Gastroesophageal sphincter (tissue), 4 donors: ENCODE measurements around the gene KAT6B. TPM values are rescaled to one million over a fixed set of nuclear protein-coding genes. Genes with fewer than 3 reads are reported as not detected.

ENCODE experiments used
- ATAC-seq: fragments of 150-250 bp; one replicate; pipeline ENCODE4 v1.9.1; 2016; ENCODE audit warnings: mild to moderate bottlenecking, moderate library complexity
- H3K27ac ChIP-seq, 4 donors: fragments of 200-600 bp; sonication (generic) in 3 of 4; 1 replicate in 3 of 4; 2 replicates in 1 of 4; pipeline ENCODE4 v1.5.1; 2016 to 2019
- H3K27me3 ChIP-seq: fragments of 200-600 bp; sonication (generic); one replicate; pipeline ENCODE4 v1.5.1; 2019
- H3K36me3 ChIP-seq, 2 donors: fragments of 200-600 bp; sonication (generic); one replicate each; pipeline ENCODE4 v1.5.1; 2019; ENCODE audit warnings: control low read depth in 1 of 2
- H3K4me1 ChIP-seq, 3 donors: fragments of 200-600 bp; sonication (generic); 1 replicate in 2 of 3; 2 replicates in 1 of 3; pipeline ENCODE4 v1.5.1; 2016 to 2019; ENCODE audit warnings: control low read depth in 2 of 3
- H3K4me3 ChIP-seq, 2 donors: fragments of 200-600 bp; sonication (generic); one replicate each; pipeline ENCODE4 v1.5.1; 2019; ENCODE audit warnings: mild to moderate bottlenecking in 1 of 2, moderate library complexity in 1 of 2
- H3K9me3 ChIP-seq, 3 donors: fragments of 200-600 bp; sonication (generic); one replicate each; pipeline ENCODE4 v1.5.1; 2017 to 2019; ENCODE audit warnings: control low read depth in 2 of 3
- EP300 ChIP-seq: sonication (generic); formaldehyde crosslinking; IDR thresholded peaks from one replicate; pipeline ENCODE4 v1.6.1; 2017; ENCODE audit warnings: antibody characterized with exemption, mild to moderate bottlenecking
- POLR2A ChIP-seq, 2 donors: fragments of 450-650 bp; IDR thresholded peaks; one replicate each; pipeline ENCODE4 v1.6.1; 2017; ENCODE audit warnings: antibody characterized with exemption in 2 of 2, mild to moderate bottlenecking in 2 of 2, moderate library complexity in 1 of 2
- POLR2AphosphoS5 ChIP-seq: sonication (generic); formaldehyde crosslinking; IDR thresholded peaks from one replicate; pipeline ENCODE4 v1.6.1; 2017; ENCODE audit warnings: antibody characterized with exemption
- WGBS, 2 donors: methylation state at CpG; one replicate each; pipeline ENCODE4 v1.1.5; 2018; ENCODE audit warnings: low coverage in 1 of 2; 5-methylcytosine and 5-hydroxymethylcytosine counted together
- total RNA-seq, 4 donors: library from RNA; depleted of rRNA; stranded (reverse); fragments of >200 nt; gene quantifications; one replicate each; pipeline ENCODE4 v1.1.0, GENCODE V29; 2016
- TF ChIP-seq, protein P1 (sequence below), 4 experiments: fragments of 200-600 bp in 2 of 4; fragments of 450-650 bp in 2 of 4; sonication (generic) in 1 of 4; IDR thresholded peaks; one replicate each; pipeline ENCODE4 v1.5.1; 2017 to 2019; ENCODE audit warnings: antibody characterized with exemption in 4 of 4, mild to moderate bottlenecking in 2 of 4, moderate library complexity in 2 of 4

Gene KAT6B
- total RNA-seq, 4 donors from 2014 or later: 35.8 to 107 (median 82.9) TPM

DNA sequence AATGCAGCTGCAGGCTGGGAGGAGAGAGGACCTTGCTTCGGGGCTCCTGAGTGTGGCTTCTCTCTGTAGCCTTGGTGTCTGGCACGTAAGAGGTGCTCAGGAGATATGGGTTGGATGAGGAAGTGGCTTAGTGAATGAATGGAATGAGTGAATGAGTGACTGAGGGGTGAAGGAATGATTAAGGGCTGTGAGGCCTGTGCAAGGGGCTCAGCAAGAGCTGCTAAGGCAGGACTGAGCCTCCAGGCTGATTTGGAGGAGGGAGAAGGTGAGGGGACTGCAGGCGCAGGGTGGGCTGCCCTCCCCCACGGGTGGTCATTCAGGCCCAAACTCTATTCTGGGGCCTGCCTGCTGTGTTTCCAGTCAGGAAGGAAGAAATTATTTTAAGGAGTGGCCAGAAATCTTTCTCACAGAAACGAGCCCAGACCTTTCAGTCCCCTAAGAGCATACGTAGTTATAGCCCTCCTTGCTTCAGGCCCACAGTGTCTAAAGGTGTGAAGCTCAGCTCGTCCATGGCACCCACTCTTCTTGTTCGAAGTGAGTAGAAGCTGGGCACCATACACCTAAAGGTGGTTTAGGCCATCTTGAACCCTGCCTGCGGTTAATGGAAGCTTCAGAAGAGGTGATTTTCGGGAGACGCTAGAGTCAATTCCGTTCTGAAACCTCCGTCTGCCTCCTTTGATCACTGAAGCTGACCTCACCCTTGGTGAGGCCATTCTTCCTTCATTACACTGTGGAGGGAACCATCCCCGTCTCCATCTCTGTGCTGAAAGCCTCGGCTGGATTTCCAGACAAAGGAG, 235.5 kb downstream of the KAT6B start:
- TF ChIP-seq EP300: no peak
- no peak for TF ChIP-seq POLR2AphosphoS5
- TF ChIP-seq, protein P1, sequence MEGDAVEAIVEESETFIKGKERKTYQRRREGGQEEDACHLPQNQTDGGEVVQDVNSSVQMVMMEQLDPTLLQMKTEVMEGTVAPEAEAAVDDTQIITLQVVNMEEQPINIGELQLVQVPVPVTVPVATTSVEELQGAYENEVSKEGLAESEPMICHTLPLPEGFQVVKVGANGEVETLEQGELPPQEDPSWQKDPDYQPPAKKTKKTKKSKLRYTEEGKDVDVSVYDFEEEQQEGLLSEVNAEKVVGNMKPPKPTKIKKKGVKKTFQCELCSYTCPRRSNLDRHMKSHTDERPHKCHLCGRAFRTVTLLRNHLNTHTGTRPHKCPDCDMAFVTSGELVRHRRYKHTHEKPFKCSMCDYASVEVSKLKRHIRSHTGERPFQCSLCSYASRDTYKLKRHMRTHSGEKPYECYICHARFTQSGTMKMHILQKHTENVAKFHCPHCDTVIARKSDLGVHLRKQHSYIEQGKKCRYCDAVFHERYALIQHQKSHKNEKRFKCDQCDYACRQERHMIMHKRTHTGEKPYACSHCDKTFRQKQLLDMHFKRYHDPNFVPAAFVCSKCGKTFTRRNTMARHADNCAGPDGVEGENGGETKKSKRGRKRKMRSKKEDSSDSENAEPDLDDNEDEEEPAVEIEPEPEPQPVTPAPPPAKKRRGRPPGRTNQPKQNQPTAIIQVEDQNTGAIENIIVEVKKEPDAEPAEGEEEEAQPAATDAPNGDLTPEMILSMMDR (IDR thresholded peaks at IDR 0.05): no peak
- no peak for TF ChIP-seq POLR2A (IDR thresholded peaks at IDR 0.05)
- ATAC-seq: no peak
- no peaks in the 10 kb centered on the region for H3K27me3 ChIP-seq
- peaks cover 0 to 18% (median 0%) of the 10 kb centered on the region in 3 donors for H3K4me1 ChIP-seq
- no peaks in the 10 kb centered on the region for H3K36me3 ChIP-seq
- 80% methylated on average over 2 to 11 of the region's 15 CpGs for WGBS, 2 donors
- no peak overlapping the region for H3K4me3 ChIP-seq
- no peaks in the 10 kb centered on the region for H3K9me3 ChIP-seq
- peak overlapping the region in 2 of 4 donors; percentile 14 to 27 for H3K27ac ChIP-seq

GRCh38 chr10:75062506-75063299, 236.3 kb downstream of the KAT6B start:
- Histone ChIP-seq H3K9me3 (no peaks in the 10 kb centered on the region), H3K4me1 (peaks cover 0 to 18% (median 0%) of the 10 kb centered on the region in 3 donors), H3K36me3 (no peaks in the 10 kb centered on the region), H3K4me3 (no peak overlapping the region), H3K27me3 (no peaks in the 10 kb centered on the region), H3K27ac (peak overlapping the region in 2 of 4 donors; percentile 14 to 27)
- peak; percentile 48 for ATAC-seq
- WGBS, 2 donors: 42 to 43% methylated on average over 4 to 6 of the region's 10 CpGs
- TF ChIP-seq, protein P1 (IDR thresholded peaks at IDR 0.05): no peak
- TF ChIP-seq POLR2A (IDR thresholded peaks at IDR 0.05): no peak
- TF ChIP-seq POLR2AphosphoS5: no peak
- no peak for TF ChIP-seq EP300

DNA sequence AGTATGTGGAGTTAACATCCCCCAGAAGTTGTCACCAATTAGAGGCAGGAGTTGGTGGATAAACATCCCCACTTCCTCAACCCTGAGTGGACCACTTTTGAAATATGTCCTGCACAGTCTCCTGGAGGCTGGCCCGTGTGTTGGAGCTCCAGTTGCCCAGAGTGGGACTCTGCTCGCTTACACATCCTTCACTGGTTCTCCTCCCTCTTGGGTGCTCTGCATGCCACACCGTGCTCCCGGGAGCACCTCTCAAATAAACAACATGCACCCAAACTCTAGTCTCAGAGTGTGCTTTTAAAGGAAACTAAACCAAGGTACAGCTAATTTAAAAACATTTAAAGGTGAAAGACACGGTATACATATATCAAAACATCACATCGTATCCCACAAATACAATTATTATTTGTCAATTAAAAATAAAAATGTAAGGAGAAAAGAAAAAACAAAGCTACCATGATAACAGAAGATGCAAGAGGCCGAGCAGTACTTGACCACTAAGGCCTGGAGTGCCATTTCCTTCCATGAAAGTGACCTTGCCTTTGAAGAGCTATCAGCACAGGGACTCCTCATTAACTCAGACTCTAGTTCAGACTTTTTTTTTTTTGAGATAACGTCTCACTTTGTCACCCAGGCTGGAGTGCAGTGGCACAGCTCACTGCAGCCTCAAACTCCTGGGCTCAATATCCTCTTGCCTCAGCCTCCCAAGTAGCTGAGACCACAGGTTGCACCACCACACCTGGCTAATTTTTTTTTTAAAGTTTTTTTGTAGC, 237.2 kb downstream of the KAT6B start:
- no peaks in the 10 kb centered on the region for H3K36me3 ChIP-seq
- peaks cover 0 to 17% (median 0%) of the 10 kb centered on the region in 3 donors for H3K4me1 ChIP-seq
- H3K27ac ChIP-seq: no peak overlapping the region
- no peak for TF ChIP-seq POLR2A (IDR thresholded peaks at IDR 0.05)
- TF ChIP-seq EP300: no peak
- TF ChIP-seq, protein P1 (IDR thresholded peaks at IDR 0.05): no peak
- no peak for TF ChIP-seq POLR2AphosphoS5
- no peaks in the 10 kb centered on the region for H3K9me3 ChIP-seq
- ATAC-seq: no peak
- 89 to 96% methylated on average over 5 to 7 of the region's 8 CpGs for WGBS, 2 donors
- H3K4me3 ChIP-seq: no peak overlapping the region
- H3K27me3 ChIP-seq: no peaks in the 10 kb centered on the region

DNA sequence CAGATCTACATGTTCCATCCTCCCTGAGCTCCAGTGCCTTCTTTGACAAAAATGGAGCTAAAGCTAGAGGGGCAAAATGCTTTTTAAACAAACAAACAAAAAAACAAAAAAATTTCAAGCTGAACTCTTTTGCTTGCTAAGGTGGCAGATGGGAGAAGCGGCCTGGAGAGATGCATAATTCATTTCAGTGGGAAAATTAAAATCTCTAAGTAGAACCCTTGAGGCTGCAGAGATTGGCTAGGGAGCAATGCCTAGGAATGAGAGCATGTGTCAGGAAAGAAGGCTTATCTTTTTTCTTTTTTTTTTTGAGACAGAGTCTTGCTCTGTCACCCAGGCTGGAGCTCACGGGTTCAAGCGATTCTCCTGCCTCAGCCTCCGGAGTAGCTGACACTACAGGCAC, 238.7 kb downstream of the KAT6B start:
- Histone ChIP-seq H3K27ac (peak overlapping the region in 2 of 4 donors; percentile 25 to 31), H3K4me3 (no peak overlapping the region), H3K9me3 (no peaks in the 10 kb centered on the region), H3K27me3 (no peaks in the 10 kb centered on the region), H3K36me3 (no peaks in the 10 kb centered on the region), H3K4me1 (peaks cover 0 to 13% (median 0%) of the 10 kb centered on the region in 3 donors)
- 70 to 75% methylated on average over 1 to 2 of the region's 4 CpGs for whole genome bisulfite sequencing, 2 donors
- TF ChIP-seq POLR2AphosphoS5: no peak
- TF ChIP-seq EP300: no peak
- TF ChIP-seq, protein P1 (IDR thresholded peaks at IDR 0.05): no peak
- no peak for TF ChIP-seq POLR2A (IDR thresholded peaks at IDR 0.05)
- ATAC-seq: no peak
